C1 segment of cervical spinal cord (tissue), 14 donors: ENCODE results near the gene CFAP74.

Experiments used
- DNase-seq, 14 donors: peaks; one replicate each; lab custom pipeline; 2025; lab: John Stamatoyannopoulos, UW

Gene CFAP74, protein sequence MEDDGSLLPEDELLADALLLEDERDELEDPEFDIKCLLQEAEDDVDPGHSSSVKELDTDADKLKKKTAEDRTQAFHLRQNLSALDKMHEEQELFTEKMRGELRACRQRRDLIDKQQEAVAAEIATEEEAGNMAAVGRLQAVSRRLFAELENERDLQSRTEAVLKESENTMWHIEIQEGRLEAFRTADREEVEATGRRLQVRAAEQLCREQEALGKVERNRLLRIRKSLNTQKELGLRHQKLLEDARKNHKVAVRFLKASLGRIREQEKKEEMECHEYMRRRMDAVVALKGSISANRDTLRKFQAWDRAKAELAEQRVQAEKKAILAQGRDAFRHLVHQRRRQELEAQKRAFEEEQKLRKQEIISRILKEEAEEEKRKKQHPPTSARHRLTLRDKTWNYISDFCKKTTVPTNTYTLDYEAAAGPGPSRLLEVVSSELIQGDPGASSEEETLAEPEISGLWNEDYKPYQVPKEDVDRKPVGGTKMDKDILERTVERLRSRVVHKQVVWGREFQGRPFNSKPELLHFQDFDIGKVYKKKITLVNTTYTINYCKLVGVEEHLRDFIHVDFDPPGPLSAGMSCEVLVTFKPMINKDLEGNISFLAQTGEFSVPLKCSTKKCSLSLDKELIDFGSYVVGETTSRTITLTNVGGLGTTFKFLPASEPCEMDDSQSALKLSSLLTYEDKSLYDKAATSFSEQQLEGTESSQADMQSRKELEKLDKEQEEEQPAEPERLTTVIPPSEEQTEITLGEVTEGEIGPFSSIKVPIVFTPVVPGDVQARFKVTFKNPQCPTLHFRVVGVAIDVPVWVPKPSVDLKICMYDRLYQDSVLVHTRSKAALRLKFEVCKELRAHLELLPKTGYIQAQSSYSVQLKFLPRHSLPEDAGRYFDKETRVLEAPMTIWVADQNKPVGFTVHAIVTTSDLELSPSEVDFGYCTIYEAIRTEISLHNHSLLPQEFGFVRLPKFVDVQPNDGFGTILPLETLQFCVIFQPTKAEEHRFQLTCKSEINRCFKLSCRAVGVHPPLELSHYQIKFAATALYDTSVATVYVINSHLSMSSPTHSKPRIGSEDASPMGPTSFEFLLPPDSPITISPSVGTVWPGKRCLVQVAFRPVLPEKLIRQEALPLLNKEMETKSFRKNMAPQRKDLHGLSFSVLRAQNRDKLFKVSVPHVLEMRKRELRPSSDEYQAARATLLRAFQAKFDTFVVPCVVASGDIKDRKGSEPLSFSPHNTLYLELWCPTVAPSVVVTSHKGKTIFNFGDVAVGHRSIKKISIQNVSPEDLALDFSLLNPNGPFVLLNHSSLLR (N-terminal part only)

GRCh38 chr1:2003541-2004131 is at the start of gene CFAP74:
CFAP74 (minus strand) TSS chr1:2003786; CDS start chr1:1990956, 12,830 bp downstream.
- DNase-seq: peak in 5 of 14 donors; percentile 18 to 68 (median 37)

- DNase-seq: no peak
Measured at GRCh38 chr1:2053217-2053616, 49.6 kb upstream of the CFAP74 start.

DNA sequence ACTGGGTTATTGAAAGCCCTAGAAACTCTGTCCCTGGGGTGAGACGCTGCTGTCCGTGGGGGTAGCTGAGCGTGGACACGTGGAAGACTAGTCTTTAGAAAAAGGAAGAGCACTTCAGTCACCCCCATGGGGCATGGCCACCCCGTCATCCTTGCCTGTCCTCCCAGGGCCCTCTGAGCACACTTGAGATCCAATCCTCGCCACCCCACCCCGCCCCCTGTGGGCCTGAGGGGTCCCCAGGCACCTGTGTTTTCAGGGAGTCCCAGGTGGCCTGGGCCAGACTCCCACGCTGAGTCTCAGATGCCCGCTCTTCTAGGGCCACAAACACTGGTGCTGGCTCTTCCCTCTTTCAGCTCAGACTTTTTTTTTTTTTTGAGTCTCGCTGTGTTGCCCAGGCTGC is 49.2 kb upstream of the CFAP74 start:
- no peak for DNase-seq

- no peak for DNase-seq
Measured at GRCh38 chr1:2052054-2052679, 48.6 kb upstream of the CFAP74 start.

DNA sequence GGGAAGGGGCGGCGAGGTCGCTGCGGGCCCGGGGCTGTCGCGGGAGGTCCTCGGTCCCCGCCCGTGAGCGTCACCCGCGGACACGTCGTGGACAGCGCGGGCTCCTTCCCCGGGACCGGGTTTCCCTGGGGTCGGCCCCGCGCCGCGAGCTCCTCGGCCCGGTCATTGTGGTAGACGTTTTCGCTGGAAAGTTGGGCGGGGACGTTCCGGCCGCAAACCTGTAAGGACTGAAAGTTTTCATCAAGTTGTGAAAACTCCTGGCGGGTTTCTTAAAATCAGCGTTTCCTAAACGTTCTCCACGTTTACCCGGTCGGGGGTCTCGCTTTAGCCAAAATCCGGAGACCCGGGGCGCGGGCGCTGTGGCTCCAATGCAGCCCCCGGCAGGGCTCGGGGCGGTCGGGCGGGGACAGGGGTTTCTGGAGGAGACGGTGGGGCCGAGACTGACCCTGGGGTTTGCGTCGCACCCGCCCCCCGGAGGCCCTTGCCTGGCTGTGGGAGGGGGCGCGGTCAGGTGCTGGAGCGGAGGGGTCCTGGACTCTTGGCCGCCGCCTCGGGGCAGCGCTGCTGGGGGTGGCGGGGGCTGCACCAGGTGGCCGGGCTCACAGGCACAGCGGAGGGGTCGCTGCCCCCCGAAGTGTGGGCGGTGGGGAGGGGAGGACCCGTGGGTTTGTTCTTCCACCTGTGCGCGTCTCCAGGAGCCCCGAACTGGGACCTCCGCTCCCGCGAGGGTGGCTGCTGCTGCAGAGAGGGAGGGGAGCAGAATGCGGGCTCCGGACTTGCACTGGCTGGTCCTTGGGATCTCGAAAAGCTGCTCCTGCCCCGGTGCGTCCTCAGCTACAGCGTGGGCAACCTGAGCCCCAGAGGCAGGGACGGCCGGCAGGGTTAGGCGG is 47.5 kb upstream of the CFAP74 start:
- no peak for DNase-seq

- DNase-seq: no peak
Measured at GRCh38 chr1:2050461-2050792, 46.8 kb upstream of the CFAP74 start.

DNA sequence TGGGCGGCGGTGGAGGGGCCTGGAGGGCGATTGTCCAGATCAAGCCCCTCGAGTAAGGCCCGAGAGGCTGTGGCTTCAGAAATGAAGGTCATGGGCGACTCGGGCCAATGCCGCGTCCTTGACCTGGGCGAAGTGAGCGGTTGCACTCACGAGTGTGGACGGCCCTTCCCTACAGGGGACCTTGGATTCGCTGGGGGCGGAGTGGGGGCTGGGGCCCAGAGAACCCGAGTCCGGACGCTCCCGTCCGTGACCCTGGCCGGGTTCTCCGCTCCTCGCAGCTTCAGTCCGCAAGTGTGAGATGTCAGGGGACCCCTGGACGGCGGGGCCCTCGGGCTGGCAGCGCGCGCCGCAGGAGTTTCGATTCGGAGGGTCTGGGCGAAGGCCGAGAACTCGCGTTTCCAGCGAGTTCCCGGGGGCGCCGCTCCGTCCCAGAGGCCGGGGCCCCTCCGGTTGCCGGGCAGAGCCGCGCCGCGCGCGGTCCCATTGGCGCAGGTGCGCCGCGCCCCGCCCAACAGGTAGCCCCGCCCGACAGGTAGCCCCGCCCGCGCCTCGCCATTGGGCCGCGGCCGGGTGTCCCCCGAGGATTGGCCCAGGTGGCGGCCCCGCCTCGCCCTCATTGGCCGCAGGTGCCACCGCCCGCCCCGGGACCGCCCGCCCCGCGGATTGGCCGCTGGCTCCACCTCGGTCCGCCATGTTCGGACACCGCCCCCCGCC is 46.3 kb upstream of the CFAP74 start, which contains the start of gene PRKCZ:
Gene PRKCZ, plus strand, starts transcription at position 694 of the 714 bp plus-strand sequence. CDS start 220 bp downstream, outside the sequence.
- DNase-seq: peak in 7 of 14 donors; percentile 4 to 90 (median 26)

DNA sequence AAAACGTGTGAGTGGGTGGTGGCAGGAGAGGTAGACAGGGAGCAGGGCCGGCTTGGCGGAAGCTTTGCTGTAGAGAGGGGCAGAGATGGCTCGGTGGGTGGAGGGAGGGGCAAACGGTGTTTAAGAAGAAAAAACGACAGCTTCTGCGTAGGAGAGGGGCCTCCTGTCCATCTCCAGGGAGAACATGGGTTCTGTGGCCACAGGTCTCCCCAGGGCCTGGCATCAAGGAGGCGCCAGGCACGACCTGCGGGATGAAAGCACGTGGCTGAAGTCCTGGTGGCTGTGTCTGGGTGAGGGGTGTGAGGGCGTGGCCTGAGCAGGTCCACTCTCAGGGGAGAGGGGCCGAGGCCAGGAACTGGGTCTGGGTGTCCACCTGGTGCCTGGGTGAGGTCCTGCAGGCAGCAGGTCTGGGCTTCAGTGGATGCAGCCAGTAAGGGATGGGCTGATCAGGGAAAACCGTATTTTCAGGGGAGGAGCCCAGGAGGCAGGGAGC is 45.7 kb upstream of the CFAP74 start:
- no peak for DNase-seq

GRCh38 chr1:2047749-2048729 is 44.5 kb upstream of the CFAP74 start:
- no peak for DNase-seq

GRCh38 chr1:2046953-2047748 is 43.6 kb upstream of the CFAP74 start:
- no peak for DNase-seq

GRCh38 chr1:2046174-2046917 is 42.8 kb upstream of the CFAP74 start:
- peak in 5 of 14 donors; percentile 4 to 19 (median 8) for DNase-seq

GRCh38 chr1:2045468-2046173 is 42.0 kb upstream of the CFAP74 start:
- DNase-seq: no peak

GRCh38 chr1:2044510-2045319 is 41.1 kb upstream of the CFAP74 start:
- peak in 13 of 14 donors; percentile 21 to 84 (median 46) for DNase-seq

DNA sequence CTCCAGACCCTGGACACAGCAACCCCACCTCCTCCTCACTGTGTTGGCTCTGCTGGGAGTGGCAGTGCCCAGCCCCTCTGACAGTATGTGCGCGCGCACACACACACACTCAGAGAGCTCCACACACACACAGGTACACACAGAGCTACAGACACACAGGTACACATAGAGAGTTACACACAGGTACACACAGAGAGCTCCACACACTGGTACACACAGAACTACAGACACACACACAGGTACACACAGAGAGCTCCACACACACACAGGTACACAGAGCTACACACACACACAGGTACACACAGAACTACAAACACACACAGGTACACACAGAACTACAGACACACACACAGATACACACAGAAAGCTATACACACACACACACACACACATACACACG is 40.3 kb upstream of the CFAP74 start:
- DNase-seq: no peak
